ENCODE measurements around the gene FUT1. TPM values are rescaled to one million over a fixed set of nuclear protein-coding genes. Genes with fewer than 3 reads are reported as not detected.

Gene FUT1
- total RNA-seq, 1 experiment from 2014 or later, result 11.5 TPM

DNA sequence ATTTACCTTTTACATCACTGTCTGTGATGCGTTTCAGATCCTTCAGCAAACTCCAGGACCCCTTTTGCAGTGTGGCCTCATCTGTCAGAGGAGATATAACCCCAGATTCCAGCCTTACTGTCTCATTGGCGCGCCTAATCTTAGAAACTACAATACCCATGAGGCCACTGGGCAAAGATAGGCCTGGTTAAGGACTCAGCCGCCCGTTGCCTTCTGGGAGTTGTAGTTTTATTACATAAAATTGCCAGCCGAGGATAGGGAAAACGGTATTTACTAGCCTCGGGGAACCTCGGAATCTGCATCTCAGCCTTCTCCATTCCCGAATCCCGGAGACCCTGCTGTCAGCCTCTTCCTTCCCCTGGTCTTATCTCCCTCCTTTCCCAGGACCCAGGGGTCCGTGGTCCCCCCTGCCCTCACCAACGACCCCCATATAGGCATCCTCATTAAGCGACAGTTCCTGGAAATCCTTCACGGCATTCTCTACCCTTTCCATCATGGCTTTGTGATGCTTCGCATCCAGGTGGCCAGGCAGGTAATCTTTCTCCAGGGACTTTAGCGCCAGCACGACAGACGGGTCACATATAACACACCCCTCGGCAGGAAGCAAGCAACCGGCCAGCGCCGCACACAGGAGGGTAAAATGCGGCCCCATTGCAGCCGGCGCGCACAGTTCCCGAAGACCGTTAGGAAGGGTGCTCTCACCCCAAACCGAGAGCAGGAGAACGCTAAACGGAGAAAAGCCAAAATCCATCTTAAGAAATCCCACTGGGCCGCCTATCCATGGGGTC is 7.0 kb downstream of the FUT1 start:
- DNase-seq (ENCODE audit: low spot score) (peak; percentile 70), ATAC-seq (peak; percentile 55)
- peaks cover 29% of the 10 kb centered on the region for H3K27me3 Mint-ChIP-seq (ENCODE audit: low read depth)
- no peaks in the 10 kb centered on the region for H3K9me3 Mint-ChIP-seq
- H3K4me3 Mint-ChIP-seq, result peak overlapping the region; percentile 71
- H3K36me3 Mint-ChIP-seq, result peaks cover 11% of the 10 kb centered on the region; the same call in 1 of the 2 replicates
- H3K27ac Mint-ChIP-seq, result peak overlapping the region; percentile 79; the same call in 1 of the 2 replicates
- ChIA-PET CTCF (interaction anchor here (1.3 to 3.4 kb wide), 3 partner anchors 100 to 248 kb away, joined by 3 to 11 read pairs (median 5); partner anchors contain the start of genes CA11, GYS1 and RUVBL2), POLR2A (interaction anchor here (1.1 to 1.5 kb wide), 2 partner anchors 20 to 34 kb away, joined by 3 to 5 read pairs; no protein-coding TSS in a partner anchor)
- TF ChIP-seq TCF7 (CRISPR knock-in tag; IDR thresholded peaks at IDR 0.05; ENCODE audit: low read depth) (no peak), ZNF232 (CRISPR knock-in tag; IDR thresholded peaks at IDR 0.05) (no peak), SOX15 (CRISPR knock-in tag; IDR thresholded peaks at IDR 0.05) (no peak), ZMAT4 (CRISPR knock-in tag; IDR thresholded peaks at IDR 0.05) (no peak), ZNF532 (CRISPR knock-in tag; IDR thresholded peaks at IDR 0.05; ENCODE audit: borderline replicate concordance) (no peak), PRRX2 (CRISPR knock-in tag; IDR thresholded peaks at IDR 0.05) (no peak), CREM (CRISPR knock-in tag; IDR thresholded peaks at IDR 0.05) (no peak), IRF1 (CRISPR knock-in tag; IDR thresholded peaks at IDR 0.05) (no peak), ZNF396 (CRISPR knock-in tag; IDR thresholded peaks at IDR 0.05; ENCODE audit: borderline replicate concordance) (no peak), JUN (CRISPR knock-in tag; IDR thresholded peaks at IDR 0.05) (no peak), ZBTB21 (CRISPR knock-in tag; IDR thresholded peaks at IDR 0.05; ENCODE audit: borderline replicate concordance) (no peak), TP53 (CRISPR knock-in tag; IDR thresholded peaks at IDR 0.05) (no peak)
- TF ChIP-seq, protein P1, sequence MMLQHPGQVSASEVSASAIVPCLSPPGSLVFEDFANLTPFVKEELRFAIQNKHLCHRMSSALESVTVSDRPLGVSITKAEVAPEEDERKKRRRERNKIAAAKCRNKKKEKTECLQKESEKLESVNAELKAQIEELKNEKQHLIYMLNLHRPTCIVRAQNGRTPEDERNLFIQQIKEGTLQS (CRISPR knock-in tag; conservative IDR thresholded peaks at IDR 0.05), result no peak
- TF ChIP-seq, protein P2, sequence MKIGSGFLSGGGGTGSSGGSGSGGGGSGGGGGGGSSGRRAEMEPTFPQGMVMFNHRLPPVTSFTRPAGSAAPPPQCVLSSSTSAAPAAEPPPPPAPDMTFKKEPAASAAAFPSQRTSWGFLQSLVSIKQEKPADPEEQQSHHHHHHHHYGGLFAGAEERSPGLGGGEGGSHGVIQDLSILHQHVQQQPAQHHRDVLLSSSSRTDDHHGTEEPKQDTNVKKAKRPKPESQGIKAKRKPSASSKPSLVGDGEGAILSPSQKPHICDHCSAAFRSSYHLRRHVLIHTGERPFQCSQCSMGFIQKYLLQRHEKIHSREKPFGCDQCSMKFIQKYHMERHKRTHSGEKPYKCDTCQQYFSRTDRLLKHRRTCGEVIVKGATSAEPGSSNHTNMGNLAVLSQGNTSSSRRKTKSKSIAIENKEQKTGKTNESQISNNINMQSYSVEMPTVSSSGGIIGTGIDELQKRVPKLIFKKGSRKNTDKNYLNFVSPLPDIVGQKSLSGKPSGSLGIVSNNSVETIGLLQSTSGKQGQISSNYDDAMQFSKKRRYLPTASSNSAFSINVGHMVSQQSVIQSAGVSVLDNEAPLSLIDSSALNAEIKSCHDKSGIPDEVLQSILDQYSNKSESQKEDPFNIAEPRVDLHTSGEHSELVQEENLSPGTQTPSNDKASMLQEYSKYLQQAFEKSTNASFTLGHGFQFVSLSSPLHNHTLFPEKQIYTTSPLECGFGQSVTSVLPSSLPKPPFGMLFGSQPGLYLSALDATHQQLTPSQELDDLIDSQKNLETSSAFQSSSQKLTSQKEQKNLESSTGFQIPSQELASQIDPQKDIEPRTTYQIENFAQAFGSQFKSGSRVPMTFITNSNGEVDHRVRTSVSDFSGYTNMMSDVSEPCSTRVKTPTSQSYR (CRISPR knock-in tag; IDR thresholded peaks at IDR 0.05), result no peak
- TF ChIP-seq, protein P3, sequence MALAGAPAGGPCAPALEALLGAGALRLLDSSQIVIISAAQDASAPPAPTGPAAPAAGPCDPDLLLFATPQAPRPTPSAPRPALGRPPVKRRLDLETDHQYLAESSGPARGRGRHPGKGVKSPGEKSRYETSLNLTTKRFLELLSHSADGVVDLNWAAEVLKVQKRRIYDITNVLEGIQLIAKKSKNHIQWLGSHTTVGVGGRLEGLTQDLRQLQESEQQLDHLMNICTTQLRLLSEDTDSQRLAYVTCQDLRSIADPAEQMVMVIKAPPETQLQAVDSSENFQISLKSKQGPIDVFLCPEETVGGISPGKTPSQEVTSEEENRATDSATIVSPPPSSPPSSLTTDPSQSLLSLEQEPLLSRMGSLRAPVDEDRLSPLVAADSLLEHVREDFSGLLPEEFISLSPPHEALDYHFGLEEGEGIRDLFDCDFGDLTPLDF (CRISPR knock-in tag; IDR thresholded peaks at IDR 0.05), result no peak
- peaks cover 29% of the 10 kb centered on the region for H3K4me1 Mint-ChIP-seq
